COLO668 (cell line): ENCODE results near the gene ZGPAT.

Experiments used
- DNase-seq: peaks from one replicate; lab custom pipeline; 2025; ENCODE audit not compliant: unreplicated experiment; lab: John Stamatoyannopoulos, UW

Gene ZGPAT

DNA sequence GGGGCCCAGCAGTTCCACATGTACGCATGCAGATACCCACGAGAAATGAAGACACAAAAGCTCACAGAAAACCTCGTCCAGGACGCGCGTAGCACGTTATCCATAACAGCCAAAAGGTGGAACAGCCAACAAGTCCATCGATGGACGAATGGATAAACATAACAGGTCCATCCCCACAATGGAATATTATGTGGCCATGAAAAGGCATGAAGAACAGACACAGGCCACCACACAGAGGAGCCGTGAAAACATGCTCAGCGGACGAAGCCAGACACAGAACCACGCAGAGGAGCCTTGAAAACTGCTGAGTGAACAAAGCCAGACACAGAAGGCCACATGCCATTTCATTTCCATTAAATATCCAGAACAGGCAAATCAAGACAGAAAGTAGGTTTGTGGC lies 69.8 kb downstream of the ZGPAT start:
- no peak for DNase-seq

DNA sequence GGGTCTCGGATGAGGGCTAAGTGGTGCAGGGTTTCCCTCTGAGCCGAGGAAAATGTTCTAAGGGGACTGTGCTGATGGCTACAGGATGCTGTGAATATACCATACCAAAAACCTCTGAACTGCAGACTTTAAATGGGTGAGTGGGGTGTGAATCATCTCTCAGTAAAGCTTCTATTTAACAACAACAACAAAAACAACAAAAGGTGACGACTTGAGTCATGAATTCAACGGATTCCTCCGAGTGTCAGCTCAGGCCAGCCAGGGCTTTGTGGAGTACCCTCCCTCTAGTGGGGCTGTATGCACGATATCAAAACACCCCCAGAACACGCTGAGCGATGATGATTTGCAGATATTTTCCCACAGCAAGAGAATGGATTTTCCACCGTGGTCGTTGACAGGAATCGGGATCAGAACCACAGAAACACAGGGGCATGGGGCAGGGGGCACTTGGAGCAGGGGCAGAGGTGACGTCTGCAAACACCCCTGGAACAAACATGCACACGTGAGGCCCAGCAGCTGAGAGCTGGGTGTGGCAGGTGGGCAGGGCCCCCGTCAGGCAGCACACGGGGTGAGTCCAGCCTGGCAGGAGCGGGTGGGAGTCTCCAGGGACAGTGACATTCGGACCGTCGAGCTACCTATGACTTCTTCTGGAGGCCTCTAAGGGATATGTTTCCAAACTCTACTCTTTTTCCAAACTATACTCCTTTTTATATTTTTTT lies 70.4 kb downstream of the ZGPAT start:
- no peak for DNase-seq

DNA sequence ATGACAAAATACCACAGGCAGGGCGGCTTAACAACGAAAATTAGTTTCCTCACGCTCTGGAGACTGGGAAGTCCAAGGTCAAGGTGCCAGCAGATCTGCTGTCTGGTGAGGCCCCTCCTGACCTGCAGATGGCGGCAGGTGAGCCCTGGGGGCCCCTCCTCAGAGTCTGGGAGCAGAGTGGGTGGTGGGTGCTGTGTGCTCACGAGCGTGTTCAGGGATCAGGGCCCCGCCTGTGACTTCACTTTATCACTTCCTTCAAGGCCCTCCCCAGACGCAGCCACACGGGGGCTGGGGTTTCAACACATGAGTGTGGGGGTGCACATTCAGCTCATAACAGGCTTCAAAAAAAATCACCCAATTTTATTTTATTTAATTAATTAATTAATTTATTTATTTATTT lies 71.0 kb downstream of the ZGPAT start:
- no peak for DNase-seq

DNA sequence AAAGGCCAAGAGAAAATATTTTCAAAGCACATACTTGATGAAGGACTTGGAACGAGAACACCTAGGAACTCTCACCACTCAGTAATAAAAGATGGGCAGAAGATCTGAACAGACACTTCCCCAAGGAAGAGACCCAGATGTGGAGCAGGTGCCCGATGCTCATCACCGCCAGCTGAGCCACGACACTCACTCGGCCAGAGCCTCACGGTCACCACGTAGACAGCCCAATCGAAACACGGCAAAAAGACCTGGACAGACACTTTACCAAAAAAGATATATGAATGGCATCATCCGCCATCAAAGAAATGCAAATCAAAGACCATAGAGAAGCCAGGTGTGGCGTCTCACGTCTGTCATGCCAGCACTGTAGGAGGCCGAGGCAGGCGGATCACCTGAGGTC lies 73.3 kb downstream of the ZGPAT start:
- no peak for DNase-seq

- peak; percentile 34 for DNase-seq
Measured at GRCh38 chr20:63782051-63782471, 74.2 kb downstream of the ZGPAT start.

DNA sequence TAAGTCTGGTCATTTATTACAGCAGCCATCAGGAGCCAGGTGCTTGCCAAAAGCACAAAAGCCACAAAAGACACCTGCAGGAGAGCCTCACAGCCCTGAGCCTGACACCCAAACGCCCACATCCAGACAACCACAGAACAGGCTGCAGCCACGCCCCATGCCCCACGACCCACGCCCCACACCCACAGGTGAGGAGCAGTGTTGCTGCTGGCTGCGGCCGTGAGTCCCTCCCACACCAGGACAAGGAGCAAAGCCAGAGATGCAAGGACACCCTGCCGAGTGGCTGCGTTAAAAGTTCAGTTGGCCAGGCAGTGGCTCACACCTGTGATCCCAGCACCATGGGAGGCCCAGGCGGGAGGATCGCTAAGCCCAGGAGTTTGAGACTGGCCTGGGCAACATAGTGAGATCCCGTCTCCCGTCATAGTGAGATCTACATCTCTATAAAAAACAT lies 74.7 kb downstream of the ZGPAT start:
- DNase-seq: no peak

GRCh38 chr20:63783970-63784369 lies 76.1 kb downstream of the ZGPAT start:
- no peak for DNase-seq

GRCh38 chr20:63785691-63786131 lies 77.9 kb downstream of the ZGPAT start:
- DNase-seq: no peak
